Measurements from ENCODE around the gene PNLIPRP1. TPM values are rescaled to one million over a fixed set of nuclear protein-coding genes. Genes with fewer than 3 reads are reported as not detected.

The PNLIPRP1 gene
- total and polyA plus RNA-seq, 2 experiments from 2014 or later, result 0.39 TPM; not detected in 1

GRCh38 chr10:116626815-116627214 lies 36.1 kb downstream of the PNLIPRP1 start:
- H3K4me2 ChIP-seq, result no peak overlapping the region
- WGBS (ENCODE audit: low lambda C conversion rate, missing lambda C conversion rate), result 81% methylated on average over 9 of the region's 9 CpGs
- no peak overlapping the region for H3K27ac ChIP-seq
- H3K27me3 ChIP-seq, result no peaks in the 10 kb centered on the region
- H3K79me2 ChIP-seq, result no peaks in the 10 kb centered on the region
- no peak for DNase-seq (ENCODE audit: low spot score)
- H3K9me2 ChIP-seq (replicated peaks; ENCODE audit: insufficient read depth), result no peaks in the 10 kb centered on the region
- TF ChIP-seq EZH2 (IDR thresholded peaks at IDR 0.05; ENCODE audit: borderline replicate concordance) (no peak), EZH2phosphoT487 (IDR thresholded peaks at IDR 0.05; ENCODE audit: low read depth, severe bottlenecking, unreplicated experiment) (no peak), CTCF (IDR thresholded peaks at IDR 0.05; ENCODE audit: poor library complexity) (no peak)
- H3K36me3 ChIP-seq (replicated peaks; ENCODE audit: insufficient read depth, low read depth), result no peaks in the 10 kb centered on the region
- no peak overlapping the region for H3K4me3 ChIP-seq
- no peak overlapping the region for H2AFZ ChIP-seq
- no peaks in the 10 kb centered on the region for H3K4me1 ChIP-seq (ENCODE audit: insufficient read depth)
- H4K20me1 ChIP-seq (ENCODE audit: insufficient read depth, poor library complexity, severe bottlenecking), result no peaks in the 10 kb centered on the region
- no peaks in the 10 kb centered on the region for H3K9me3 ChIP-seq (ENCODE audit: low read depth)

- H4K20me1 ChIP-seq (ENCODE audit: insufficient read depth, poor library complexity, severe bottlenecking), result no peaks in the 10 kb centered on the region
- H3K36me3 ChIP-seq (replicated peaks; ENCODE audit: insufficient read depth, low read depth), result no peaks in the 10 kb centered on the region
- no peaks in the 10 kb centered on the region for H3K9me2 ChIP-seq (replicated peaks; ENCODE audit: insufficient read depth)
- peak; percentile 75 for DNase-seq (ENCODE audit: low spot score)
- no peaks in the 10 kb centered on the region for H3K9me3 ChIP-seq (ENCODE audit: low read depth)
- WGBS (ENCODE audit: low lambda C conversion rate, missing lambda C conversion rate), result 13% methylated on average over 41 of the region's 49 CpGs
- TF ChIP-seq CTCF (IDR thresholded peaks at IDR 0.05; ENCODE audit: poor library complexity) (peak; percentile 58), EZH2phosphoT487 (IDR thresholded peaks at IDR 0.05; ENCODE audit: low read depth, severe bottlenecking, unreplicated experiment) (no peak)
- H3K4me1 ChIP-seq (ENCODE audit: insufficient read depth), result no peaks in the 10 kb centered on the region
- H2AFZ ChIP-seq, result peak overlapping the region; percentile 93
- no peak overlapping the region for H3K27ac ChIP-seq
- H3K79me2 ChIP-seq, result no peaks in the 10 kb centered on the region
- H3K27me3 ChIP-seq, result no peaks in the 10 kb centered on the region
- H3K4me3 ChIP-seq, result peak overlapping the region; percentile 42
- H3K4me2 ChIP-seq, result peak overlapping the region; percentile 96
Measured at GRCh38 chr10:116627386-116627933, 36.7 kb downstream of the PNLIPRP1 start.

- H3K9me3 ChIP-seq (ENCODE audit: low read depth), result no peaks in the 10 kb centered on the region
- no peak for DNase-seq (ENCODE audit: low spot score)
- H4K20me1 ChIP-seq (ENCODE audit: insufficient read depth, poor library complexity, severe bottlenecking), result no peaks in the 10 kb centered on the region
- no peaks in the 10 kb centered on the region for H3K27me3 ChIP-seq
- no peaks in the 10 kb centered on the region for H3K9me2 ChIP-seq (replicated peaks; ENCODE audit: insufficient read depth)
- no peak overlapping the region for H3K27ac ChIP-seq
- no peak overlapping the region for H3K4me3 ChIP-seq
- H2AFZ ChIP-seq, result no peak overlapping the region
- 86% methylated on average over 4 of the region's 4 CpGs for WGBS (ENCODE audit: low lambda C conversion rate, missing lambda C conversion rate)
- H3K4me2 ChIP-seq, result no peak overlapping the region
- no peaks in the 10 kb centered on the region for H3K4me1 ChIP-seq (ENCODE audit: insufficient read depth)
- H3K36me3 ChIP-seq (replicated peaks; ENCODE audit: insufficient read depth, low read depth), result no peaks in the 10 kb centered on the region
- TF ChIP-seq CTCF (IDR thresholded peaks at IDR 0.05; ENCODE audit: poor library complexity), result no peak
- TF ChIP-seq EZH2phosphoT487 (IDR thresholded peaks at IDR 0.05; ENCODE audit: low read depth, severe bottlenecking, unreplicated experiment), result no peak
- TF ChIP-seq EZH2 (IDR thresholded peaks at IDR 0.05; ENCODE audit: borderline replicate concordance), result no peak
- no peaks in the 10 kb centered on the region for H3K79me2 ChIP-seq
Measured at GRCh38 chr10:116629340-116629739, 38.6 kb downstream of the PNLIPRP1 start.

All from hepatocyte (in vitro differentiated cells).